ENCODE results near the gene BRSK1.
A peak's percentile ranks its signal among the peaks of the same experiment; 100 is the strongest.

The BRSK1 gene

GRCh38 chr19:55265173-55265572, 18.6 kb upstream of the BRSK1 start:
- peak overlapping the region; percentile 21 for H3K9ac ChIP-seq (ENCODE audit: low read depth, low read length, poor library complexity)
- H2BK120ac ChIP-seq (ENCODE audit: low read depth, low read length), result no peak overlapping the region
- no peak overlapping the region for H2AK5ac ChIP-seq (ENCODE audit: low read depth, low read length)
- H3K4me3 ChIP-seq (ENCODE audit: low read length in 2 of 2), result no peak overlapping the region
- H3K27ac ChIP-seq (replicated peaks; ENCODE audit: low read length), result no peak overlapping the region
- H3K36me3 ChIP-seq (replicated peaks in 1 of 2; ENCODE audit: control insufficient read depth in 2 of 2, insufficient read depth in 2 of 2, low read length in 2 of 2), result peaks cover 6 to 8% of the 10 kb centered on the region in 2 donors
- WGBS, 2 donors (ENCODE audit: extremely low coverage in 2 of 2, insufficient read length in 2 of 2, insufficient replicate concordance in 1 of 2), result no CpG with 5 or more reads among the region's 16 CpGs
- no peak overlapping the region for H4K91ac ChIP-seq (ENCODE audit: low read depth, low read length, poor library complexity)
- no peak for DNase-seq (ENCODE audit: low spot score)
- no peak overlapping the region for H2AFZ ChIP-seq (ENCODE audit: low read length)
- H3K4me2 ChIP-seq (ENCODE audit: insufficient read depth, low read length, poor library complexity, severe bottlenecking), result no peak overlapping the region
- H3K27me3 ChIP-seq (ENCODE audit: control insufficient read depth in 3 of 3, insufficient read depth in 3 of 3, low read depth in 1 of 3, low read length in 3 of 3), result no peaks in the 10 kb centered on the region
- H3K4me1 ChIP-seq (ENCODE audit: control insufficient read depth in 2 of 2, insufficient read depth in 1 of 2, low read depth in 1 of 2, low read length in 2 of 2), result peaks cover 0 to 2% of the 10 kb centered on the region in 2 donors
- no peak overlapping the region for H2BK5ac ChIP-seq (ENCODE audit: low read length)
- peak overlapping the region; percentile 55 for H3K23ac ChIP-seq (ENCODE audit: low read depth, low read length, poor library complexity)
- no peak overlapping the region for H4K8ac ChIP-seq (ENCODE audit: low read depth, low read length)
- no peak overlapping the region for H2BK15ac ChIP-seq (ENCODE audit: low read length)
- H3K9me3 ChIP-seq (replicated peaks in 1 of 2; ENCODE audit: control insufficient read depth in 2 of 2, insufficient read depth in 1 of 2, low read depth in 1 of 2, low read length in 2 of 2), result peaks cover 3% of the 10 kb centered on the region in 2 donors
- no peak overlapping the region for H3K14ac ChIP-seq (ENCODE audit: low read length)
- no peak overlapping the region for H2BK12ac ChIP-seq (ENCODE audit: low read length)
- H3K4ac ChIP-seq (ENCODE audit: low read length), result no peak overlapping the region
- H3K79me1 ChIP-seq (ENCODE audit: low read depth, low read length), result peaks cover 2% of the 10 kb centered on the region
- H3K18ac ChIP-seq (ENCODE audit: low read length), result no peak overlapping the region

GRCh38 chr19:55265723-55266386, 17.9 kb upstream of the BRSK1 start:
- Histone ChIP-seq H3K4me2 (ENCODE audit: insufficient read depth, low read length, poor library complexity, severe bottlenecking) (no peak overlapping the region), H3K9me3 (replicated peaks in 1 of 2; ENCODE audit: control insufficient read depth in 2 of 2, insufficient read depth in 1 of 2, low read depth in 1 of 2, low read length in 2 of 2) (peaks cover 3% of the 10 kb centered on the region in 2 donors), H3K18ac (ENCODE audit: low read length) (no peak overlapping the region), H2BK5ac (ENCODE audit: low read length) (no peak overlapping the region), H3K27ac (replicated peaks; ENCODE audit: low read length) (no peak overlapping the region), H3K79me1 (ENCODE audit: low read depth, low read length) (peaks cover 2% of the 10 kb centered on the region), H3K4me3 (ENCODE audit: low read length in 2 of 2) (peak overlapping the region in 1 of 2 donors; percentile 49), H2BK12ac (ENCODE audit: low read length) (no peak overlapping the region), H3K4ac (ENCODE audit: low read length) (no peak overlapping the region), H3K4me1 (ENCODE audit: control insufficient read depth in 2 of 2, insufficient read depth in 1 of 2, low read depth in 1 of 2, low read length in 2 of 2) (no peaks in the 10 kb centered on the region), H3K14ac (ENCODE audit: low read length) (no peak overlapping the region), H3K23ac (ENCODE audit: low read depth, low read length, poor library complexity) (peak overlapping the region; percentile 35), H3K9ac (ENCODE audit: low read depth, low read length, poor library complexity) (no peak overlapping the region), H4K91ac (ENCODE audit: low read depth, low read length, poor library complexity) (no peak overlapping the region), H3K27me3 (ENCODE audit: control insufficient read depth in 3 of 3, insufficient read depth in 3 of 3, low read depth in 1 of 3, low read length in 3 of 3) (no peaks in the 10 kb centered on the region), H2AK5ac (ENCODE audit: low read depth, low read length) (peak overlapping the region; percentile 63), H2BK15ac (ENCODE audit: low read length) (no peak overlapping the region), H3K36me3 (replicated peaks in 1 of 2; ENCODE audit: control insufficient read depth in 2 of 2, insufficient read depth in 2 of 2, low read length in 2 of 2) (peaks cover 6 to 8% of the 10 kb centered on the region in 2 donors), H2BK120ac (ENCODE audit: low read depth, low read length) (no peak overlapping the region), H4K8ac (ENCODE audit: low read depth, low read length) (peak overlapping the region; percentile 65), H2AFZ (ENCODE audit: low read length) (no peak overlapping the region)
- WGBS, 2 donors (ENCODE audit: extremely low coverage in 2 of 2, insufficient read length in 2 of 2, insufficient replicate concordance in 1 of 2), result no CpG with 5 or more reads among the region's 12 CpGs
- no peak for DNase-seq (ENCODE audit: low spot score)

GRCh38 chr19:55266404-55266803, 17.4 kb upstream of the BRSK1 start:
- H3K9ac ChIP-seq (ENCODE audit: low read depth, low read length, poor library complexity), result no peak overlapping the region

GRCh38 chr19:55266840-55267239, 17.0 kb upstream of the BRSK1 start:
- Histone ChIP-seq H2BK120ac (ENCODE audit: low read depth, low read length) (no peak overlapping the region), H3K36me3 (replicated peaks in 1 of 2; ENCODE audit: control insufficient read depth in 2 of 2, insufficient read depth in 2 of 2, low read length in 2 of 2) (peaks cover 8% of the 10 kb centered on the region in 2 donors)

More at GRCh38 chr19:55266404-55266803, 17.4 kb upstream of the BRSK1 start:
- Histone ChIP-seq H3K79me1 (ENCODE audit: low read depth, low read length) (peaks cover 2% of the 10 kb centered on the region), H2BK12ac (ENCODE audit: low read length) (no peak overlapping the region), H2AFZ (ENCODE audit: low read length) (no peak overlapping the region), H3K36me3 (replicated peaks in 1 of 2; ENCODE audit: control insufficient read depth in 2 of 2, insufficient read depth in 2 of 2, low read length in 2 of 2) (peaks cover 7 to 8% of the 10 kb centered on the region in 2 donors), H2AK5ac (ENCODE audit: low read depth, low read length) (no peak overlapping the region), H3K9me3 (replicated peaks in 1 of 2; ENCODE audit: control insufficient read depth in 2 of 2, insufficient read depth in 1 of 2, low read depth in 1 of 2, low read length in 2 of 2) (peaks cover 3% of the 10 kb centered on the region in 2 donors), H3K4ac (ENCODE audit: low read length) (no peak overlapping the region), H4K8ac (ENCODE audit: low read depth, low read length) (no peak overlapping the region), H3K14ac (ENCODE audit: low read length) (no peak overlapping the region), H4K91ac (ENCODE audit: low read depth, low read length, poor library complexity) (no peak overlapping the region), H3K27ac (replicated peaks; ENCODE audit: low read length) (no peak overlapping the region), H2BK15ac (ENCODE audit: low read length) (no peak overlapping the region), H2BK5ac (ENCODE audit: low read length) (no peak overlapping the region), H3K18ac (ENCODE audit: low read length) (no peak overlapping the region), H3K4me3 (ENCODE audit: low read length in 2 of 2) (peak overlapping the region in 1 of 2 donors; percentile 49), H3K23ac (ENCODE audit: low read depth, low read length, poor library complexity) (peak overlapping the region; percentile 35), H3K4me2 (ENCODE audit: insufficient read depth, low read length, poor library complexity, severe bottlenecking) (no peak overlapping the region), H2BK120ac (ENCODE audit: low read depth, low read length) (no peak overlapping the region), H3K4me1 (ENCODE audit: control insufficient read depth in 2 of 2, insufficient read depth in 1 of 2, low read depth in 1 of 2, low read length in 2 of 2) (no peaks in the 10 kb centered on the region), H3K27me3 (ENCODE audit: control insufficient read depth in 3 of 3, insufficient read depth in 3 of 3, low read depth in 1 of 3, low read length in 3 of 3) (no peaks in the 10 kb centered on the region)
- no peak for DNase-seq (ENCODE audit: low spot score)
- WGBS, 2 donors (ENCODE audit: extremely low coverage in 2 of 2, insufficient read length in 2 of 2, insufficient replicate concordance in 1 of 2), result 100% methylated on average over 3 of the region's 3 CpGs; no CpG with 5 or more reads in 1 of the 2 donors

More at GRCh38 chr19:55266840-55267239, 17.0 kb upstream of the BRSK1 start:
- Histone ChIP-seq H2AK5ac (ENCODE audit: low read depth, low read length) (no peak overlapping the region), H4K8ac (ENCODE audit: low read depth, low read length) (no peak overlapping the region), H2BK12ac (ENCODE audit: low read length) (no peak overlapping the region), H3K79me1 (ENCODE audit: low read depth, low read length) (peaks cover 2% of the 10 kb centered on the region), H3K9me3 (replicated peaks in 1 of 2; ENCODE audit: control insufficient read depth in 2 of 2, insufficient read depth in 1 of 2, low read depth in 1 of 2, low read length in 2 of 2) (peaks cover 3% of the 10 kb centered on the region in 2 donors), H4K91ac (ENCODE audit: low read depth, low read length, poor library complexity) (no peak overlapping the region), H3K27ac (replicated peaks; ENCODE audit: low read length) (no peak overlapping the region), H2BK15ac (ENCODE audit: low read length) (no peak overlapping the region), H3K4ac (ENCODE audit: low read length) (no peak overlapping the region), H3K23ac (ENCODE audit: low read depth, low read length, poor library complexity) (no peak overlapping the region), H3K27me3 (ENCODE audit: control insufficient read depth in 3 of 3, insufficient read depth in 3 of 3, low read depth in 1 of 3, low read length in 3 of 3) (no peaks in the 10 kb centered on the region), H2BK5ac (ENCODE audit: low read length) (no peak overlapping the region), H2AFZ (ENCODE audit: low read length) (no peak overlapping the region), H3K4me3 (ENCODE audit: low read length in 2 of 2) (no peak overlapping the region), H3K4me1 (ENCODE audit: control insufficient read depth in 2 of 2, insufficient read depth in 1 of 2, low read depth in 1 of 2, low read length in 2 of 2) (no peaks in the 10 kb centered on the region), H3K18ac (ENCODE audit: low read length) (no peak overlapping the region), H3K4me2 (ENCODE audit: insufficient read depth, low read length, poor library complexity, severe bottlenecking) (no peak overlapping the region), H3K9ac (ENCODE audit: low read depth, low read length, poor library complexity) (no peak overlapping the region), H3K14ac (ENCODE audit: low read length) (no peak overlapping the region)
- no CpG with 5 or more reads among the region's 4 CpGs for WGBS, 2 donors (ENCODE audit: extremely low coverage in 2 of 2, insufficient read length in 2 of 2, insufficient replicate concordance in 1 of 2)
- DNase-seq (ENCODE audit: low spot score), result no peak
